Measurements from ENCODE around the gene RAP1GAP2. TPM values are rescaled to one million over a fixed set of nuclear protein-coding genes. Genes with fewer than 3 reads are reported as not detected.
"Not testable (repeated sequence)": the region's sequence is repeated elsewhere in the genome, so short reads cannot be mapped to it uniquely, and the experiment has no call there.

The RAP1GAP2 gene
- total and polyA plus RNA-seq, 9 donors: 1.2 to 3.5 (median 2.0) TPM

DNA sequence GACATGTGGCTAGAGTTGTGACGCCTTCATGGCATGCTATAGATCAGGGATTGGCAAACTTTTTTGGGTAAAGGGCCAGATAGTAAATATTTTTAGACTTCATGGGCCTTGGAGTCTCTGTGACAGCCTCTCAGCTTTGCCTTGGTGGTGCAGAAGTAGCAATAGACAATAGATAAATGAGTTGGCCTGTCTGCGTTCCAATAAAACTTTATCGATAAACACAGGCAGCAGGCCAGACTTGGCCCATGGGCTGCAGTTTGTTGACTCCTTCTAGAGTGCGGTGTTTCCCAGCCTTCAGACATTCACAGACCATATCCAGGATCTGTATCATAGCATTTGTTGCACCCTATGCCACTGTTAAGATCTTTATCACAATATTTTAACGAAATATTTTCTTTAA, 190.7 kb downstream of the RAP1GAP2 start:
- Histone ChIP-seq H3K4me1 (ENCODE audit: control insufficient read depth, insufficient read depth, low read length) (peaks cover 11% of the 10 kb centered on the region), H3K4me3 (ENCODE audit: low read length) (no peak overlapping the region), H3K27me3 (ENCODE audit: control insufficient read depth, insufficient read depth, low read length) (no peaks in the 10 kb centered on the region), H3K36me3 (ENCODE audit: control insufficient read depth, insufficient read depth, low read length) (no peaks in the 10 kb centered on the region), H3K27ac (ENCODE audit: low read length) (no peak overlapping the region), H3K9me3 (replicated peaks; ENCODE audit: control insufficient read depth, low read depth, low read length) (no peaks in the 10 kb centered on the region)
- WGBS (ENCODE audit: insufficient coverage): 100% methylated on average over 3 of the region's 5 CpGs
- DNase-seq: no peak

DNA sequence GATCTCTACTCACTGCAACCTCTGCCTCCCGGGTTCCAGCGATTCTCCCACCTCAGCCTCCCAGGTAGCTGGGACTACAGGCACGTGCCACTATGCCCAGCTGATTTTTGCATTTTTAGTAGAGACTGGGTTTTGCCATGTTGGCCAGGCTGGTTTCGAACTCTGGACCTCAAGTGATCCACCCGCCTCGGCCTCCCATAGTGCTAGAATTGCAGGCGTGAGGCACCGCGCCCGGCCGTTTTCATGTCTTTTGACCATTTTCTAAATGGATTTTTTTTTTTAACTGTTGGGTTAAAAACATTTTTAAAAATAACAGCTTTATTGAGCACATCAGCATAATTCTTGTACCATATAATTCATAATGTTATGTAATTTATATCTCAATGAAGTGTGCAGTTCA, 193.2 kb downstream of the RAP1GAP2 start:
- not testable (repeated sequence) for H3K36me3 ChIP-seq (ENCODE audit: control insufficient read depth, insufficient read depth, low read length); DNase-seq; H3K4me3 ChIP-seq (ENCODE audit: low read length); H3K4me1 ChIP-seq (ENCODE audit: control insufficient read depth, insufficient read depth, low read length); H3K27ac ChIP-seq (ENCODE audit: low read length); H3K27me3 ChIP-seq (ENCODE audit: control insufficient read depth, insufficient read depth, low read length); H3K9me3 ChIP-seq (replicated peaks; ENCODE audit: control insufficient read depth, low read depth, low read length)
- 86% methylated on average over 3 of the region's 11 CpGs for WGBS (ENCODE audit: insufficient coverage)

DNA sequence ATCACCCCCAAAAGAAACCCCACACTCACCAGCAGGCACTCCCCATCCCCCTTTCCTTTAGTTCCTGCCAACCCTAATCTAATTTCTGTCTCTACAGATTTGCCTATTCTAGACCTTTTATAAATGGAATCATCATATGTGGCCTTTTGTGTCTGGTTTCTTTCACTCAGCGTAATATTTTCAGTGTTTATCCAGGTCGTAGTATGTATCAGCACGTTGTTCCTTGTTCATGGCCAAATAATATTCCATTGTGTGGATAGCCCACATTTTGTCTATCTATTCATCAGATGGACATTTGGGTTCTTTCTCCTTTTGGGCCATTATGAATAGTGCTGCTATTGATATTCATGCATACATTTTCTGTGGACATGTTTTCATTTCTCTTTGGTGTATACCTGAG, 193.6 kb downstream of the RAP1GAP2 start:
- H3K9me3 ChIP-seq (replicated peaks; ENCODE audit: control insufficient read depth, low read depth, low read length): no peaks in the 10 kb centered on the region
- H3K27me3 ChIP-seq (ENCODE audit: control insufficient read depth, insufficient read depth, low read length): no peaks in the 10 kb centered on the region
- WGBS (ENCODE audit: insufficient coverage): no CpG with 5 or more reads among the region's 3 CpGs
- no peak overlapping the region for H3K4me3 ChIP-seq (ENCODE audit: low read length)
- no peak overlapping the region for H3K27ac ChIP-seq (ENCODE audit: low read length)
- H3K4me1 ChIP-seq (ENCODE audit: control insufficient read depth, insufficient read depth, low read length): no peaks in the 10 kb centered on the region
- DNase-seq: no peak
- no peaks in the 10 kb centered on the region for H3K36me3 ChIP-seq (ENCODE audit: control insufficient read depth, insufficient read depth, low read length)

DNA sequence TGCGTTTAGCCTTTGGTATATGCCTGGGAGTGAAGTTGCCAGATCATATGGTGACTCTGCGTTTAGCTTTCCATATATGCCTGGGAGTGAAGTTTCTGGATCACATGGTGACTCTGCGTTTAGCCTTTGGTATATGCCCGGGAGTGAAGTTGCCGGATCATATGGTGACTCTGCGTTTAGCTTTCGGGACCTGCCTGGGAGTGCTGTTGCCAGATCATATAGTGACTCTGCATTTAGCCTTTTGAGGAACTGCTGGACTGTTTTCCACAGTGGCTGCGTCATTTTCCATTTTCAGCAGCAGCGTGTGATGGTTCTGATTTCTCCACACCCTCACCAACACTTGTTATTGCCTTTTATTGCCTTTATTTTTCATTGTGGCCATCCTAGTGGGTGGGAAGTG, 194.2 kb downstream of the RAP1GAP2 start:
- Histone ChIP-seq H3K4me1 (ENCODE audit: control insufficient read depth, insufficient read depth, low read length) (peaks cover under 1% of the 10 kb centered on the region), H3K36me3 (ENCODE audit: control insufficient read depth, insufficient read depth, low read length) (no peaks in the 10 kb centered on the region), H3K9me3 (replicated peaks; ENCODE audit: control insufficient read depth, low read depth, low read length) (no peaks in the 10 kb centered on the region), H3K27ac (ENCODE audit: low read length) (no peak overlapping the region), H3K27me3 (ENCODE audit: control insufficient read depth, insufficient read depth, low read length) (no peaks in the 10 kb centered on the region), H3K4me3 (ENCODE audit: low read length) (no peak overlapping the region)
- WGBS (ENCODE audit: insufficient coverage): 87% methylated on average over 6 of the region's 9 CpGs
- peak; percentile 52 for DNase-seq

DNA sequence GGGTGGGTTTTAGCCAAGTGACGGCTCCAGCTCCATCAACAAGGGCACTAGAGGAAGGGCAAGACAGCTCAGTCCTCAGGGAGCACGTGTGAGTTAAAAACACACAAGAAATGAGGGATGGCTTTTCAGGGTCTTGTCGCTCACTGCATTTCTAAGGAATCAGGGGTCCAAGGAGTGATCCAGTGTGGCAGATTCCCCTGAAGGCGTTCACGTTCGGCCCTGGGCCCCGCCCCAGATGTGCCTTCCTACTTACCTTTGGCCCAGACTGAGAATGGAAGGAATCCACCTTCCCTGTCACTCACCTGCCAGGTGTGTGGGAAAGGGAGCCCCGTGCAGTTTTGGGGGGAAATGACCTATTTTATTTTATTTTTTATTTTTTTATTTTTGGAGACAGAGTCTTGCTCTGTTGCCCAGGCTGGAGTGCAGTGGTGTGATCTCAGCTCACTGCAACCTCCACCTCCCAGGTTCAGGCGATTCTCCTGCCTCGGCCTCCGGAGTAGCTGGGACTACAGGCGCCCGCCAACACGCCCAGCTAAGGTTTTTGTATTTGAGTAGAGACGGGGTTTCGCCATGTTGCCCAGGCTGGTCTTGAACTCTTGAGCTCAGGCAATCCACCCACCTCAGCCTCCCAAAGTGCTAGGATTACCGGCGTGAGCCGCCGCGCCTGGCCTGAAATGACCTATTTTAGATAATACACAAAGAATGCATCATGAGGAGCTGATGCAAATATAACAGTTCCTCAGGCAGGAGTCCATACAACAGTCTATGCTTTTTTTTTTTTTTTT, 195.3 kb downstream of the RAP1GAP2 start:
- H3K4me3 ChIP-seq (ENCODE audit: low read length); H3K27ac ChIP-seq (ENCODE audit: low read length); DNase-seq; H3K9me3 ChIP-seq (replicated peaks; ENCODE audit: control insufficient read depth, low read depth, low read length); H3K27me3 ChIP-seq (ENCODE audit: control insufficient read depth, insufficient read depth, low read length); H3K36me3 ChIP-seq (ENCODE audit: control insufficient read depth, insufficient read depth, low read length): not testable (repeated sequence)
- WGBS (ENCODE audit: insufficient coverage): 71% methylated on average over 3 of the region's 21 CpGs
- peaks cover 12% of the 10 kb centered on the region for H3K4me1 ChIP-seq (ENCODE audit: control insufficient read depth, insufficient read depth, low read length)

DNA sequence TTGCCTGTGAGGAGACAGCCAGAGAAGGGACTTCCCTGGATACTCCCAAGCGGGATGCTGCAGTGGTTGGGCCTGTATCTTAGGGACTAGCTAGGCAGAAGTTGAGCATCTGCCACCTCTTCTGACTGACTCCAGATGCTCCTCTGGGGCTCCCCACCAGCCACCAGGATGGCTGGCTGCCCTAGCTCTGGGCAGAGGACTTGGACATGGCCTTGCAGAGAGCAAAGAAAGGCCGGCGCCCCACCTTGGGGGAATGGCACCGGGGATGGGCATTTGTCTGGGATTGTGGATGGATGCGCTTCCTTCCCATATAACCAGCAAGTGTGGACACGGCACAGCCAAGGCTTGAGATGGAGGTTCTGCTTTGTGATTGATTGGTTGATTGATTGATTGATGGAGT, 198.2 kb downstream of the RAP1GAP2 start:
- 85% methylated on average over 4 of the region's 6 CpGs for WGBS (ENCODE audit: insufficient coverage)
- no peaks in the 10 kb centered on the region for H3K9me3 ChIP-seq (replicated peaks; ENCODE audit: control insufficient read depth, low read depth, low read length)
- DNase-seq: no peak
- H3K4me1 ChIP-seq (ENCODE audit: control insufficient read depth, insufficient read depth, low read length): peaks cover 16% of the 10 kb centered on the region
- no peak overlapping the region for H3K27ac ChIP-seq (ENCODE audit: low read length)
- no peaks in the 10 kb centered on the region for H3K27me3 ChIP-seq (ENCODE audit: control insufficient read depth, insufficient read depth, low read length)
- no peak overlapping the region for H3K4me3 ChIP-seq (ENCODE audit: low read length)
- no peaks in the 10 kb centered on the region for H3K36me3 ChIP-seq (ENCODE audit: control insufficient read depth, insufficient read depth, low read length)

DNA sequence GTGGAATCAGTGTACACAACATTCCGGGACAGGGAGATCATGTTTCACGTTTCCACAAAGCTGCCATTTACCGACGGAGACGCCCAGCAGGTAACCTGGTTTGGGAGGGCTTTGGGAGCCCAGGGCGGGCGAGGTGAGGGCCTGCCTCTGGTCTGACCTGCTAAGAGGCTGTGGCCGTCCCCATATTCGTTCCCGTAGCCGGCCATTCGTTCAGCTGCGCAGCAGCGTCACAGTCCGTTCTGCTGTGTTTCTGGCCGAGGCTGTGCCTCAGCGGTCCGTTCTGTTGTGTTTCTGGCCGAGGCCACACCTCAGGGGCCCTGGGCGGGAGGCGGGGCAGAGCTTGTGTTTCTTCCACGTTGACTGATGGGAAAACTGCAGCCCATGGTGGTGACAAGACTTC, 199.1 kb downstream of the RAP1GAP2 start:
- 41% methylated on average over 22 of the region's 22 CpGs for WGBS (ENCODE audit: insufficient coverage)
- no peak overlapping the region for H3K4me3 ChIP-seq (ENCODE audit: low read length)
- H3K36me3 ChIP-seq (ENCODE audit: control insufficient read depth, insufficient read depth, low read length): no peaks in the 10 kb centered on the region
- H3K27ac ChIP-seq (ENCODE audit: low read length): no peak overlapping the region
- no peak for DNase-seq
- H3K27me3 ChIP-seq (ENCODE audit: control insufficient read depth, insufficient read depth, low read length): no peaks in the 10 kb centered on the region
- H3K4me1 ChIP-seq (ENCODE audit: control insufficient read depth, insufficient read depth, low read length): peaks cover 16% of the 10 kb centered on the region
- H3K9me3 ChIP-seq (replicated peaks; ENCODE audit: control insufficient read depth, low read depth, low read length): no peaks in the 10 kb centered on the region

DNA sequence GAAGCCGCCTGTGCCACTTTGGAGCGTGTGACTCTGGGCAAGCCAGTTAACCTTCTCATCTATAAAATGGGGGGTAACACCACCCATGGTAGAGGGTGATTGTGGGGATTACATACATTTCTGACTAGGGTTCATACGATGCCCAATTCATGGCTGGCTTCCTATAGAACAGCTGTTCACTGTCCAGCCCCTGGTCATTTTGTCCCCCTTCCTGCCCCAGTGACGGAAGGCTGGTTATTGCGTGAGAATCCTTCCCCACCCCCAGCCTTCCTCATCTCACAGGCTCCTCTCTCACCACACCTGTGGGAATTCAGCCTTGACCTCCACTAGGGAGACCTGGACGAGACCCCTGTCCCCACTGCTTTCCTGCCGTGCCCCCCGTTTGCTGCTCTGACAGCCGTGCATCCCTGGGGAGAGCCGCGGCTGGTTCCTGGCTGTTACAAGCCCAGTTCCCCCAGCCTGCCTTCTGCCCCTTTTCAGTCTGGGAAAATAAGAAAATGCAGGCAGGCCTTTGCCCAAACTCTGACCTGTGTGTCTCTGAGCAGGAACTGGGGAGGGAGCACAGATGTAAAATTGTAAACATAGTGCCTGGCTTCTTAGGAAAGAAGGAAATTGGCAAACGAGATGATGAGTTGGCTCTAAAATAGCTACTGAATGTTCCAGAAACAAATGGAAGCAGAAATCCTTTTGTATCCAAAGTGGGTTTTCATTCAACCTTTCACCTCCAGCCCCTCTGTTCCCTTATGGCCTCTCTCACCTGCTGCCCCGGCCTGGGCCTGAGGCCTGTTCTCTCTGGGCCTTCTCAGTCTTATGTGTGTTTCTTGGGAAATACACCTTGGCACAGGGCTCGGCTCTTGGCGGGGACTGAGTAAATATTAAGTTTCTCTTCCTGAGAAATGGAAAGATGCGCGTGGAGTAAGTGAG, 199.9 kb downstream of the RAP1GAP2 start:
- H3K36me3 ChIP-seq (ENCODE audit: control insufficient read depth, insufficient read depth, low read length): no peaks in the 10 kb centered on the region

DNA sequence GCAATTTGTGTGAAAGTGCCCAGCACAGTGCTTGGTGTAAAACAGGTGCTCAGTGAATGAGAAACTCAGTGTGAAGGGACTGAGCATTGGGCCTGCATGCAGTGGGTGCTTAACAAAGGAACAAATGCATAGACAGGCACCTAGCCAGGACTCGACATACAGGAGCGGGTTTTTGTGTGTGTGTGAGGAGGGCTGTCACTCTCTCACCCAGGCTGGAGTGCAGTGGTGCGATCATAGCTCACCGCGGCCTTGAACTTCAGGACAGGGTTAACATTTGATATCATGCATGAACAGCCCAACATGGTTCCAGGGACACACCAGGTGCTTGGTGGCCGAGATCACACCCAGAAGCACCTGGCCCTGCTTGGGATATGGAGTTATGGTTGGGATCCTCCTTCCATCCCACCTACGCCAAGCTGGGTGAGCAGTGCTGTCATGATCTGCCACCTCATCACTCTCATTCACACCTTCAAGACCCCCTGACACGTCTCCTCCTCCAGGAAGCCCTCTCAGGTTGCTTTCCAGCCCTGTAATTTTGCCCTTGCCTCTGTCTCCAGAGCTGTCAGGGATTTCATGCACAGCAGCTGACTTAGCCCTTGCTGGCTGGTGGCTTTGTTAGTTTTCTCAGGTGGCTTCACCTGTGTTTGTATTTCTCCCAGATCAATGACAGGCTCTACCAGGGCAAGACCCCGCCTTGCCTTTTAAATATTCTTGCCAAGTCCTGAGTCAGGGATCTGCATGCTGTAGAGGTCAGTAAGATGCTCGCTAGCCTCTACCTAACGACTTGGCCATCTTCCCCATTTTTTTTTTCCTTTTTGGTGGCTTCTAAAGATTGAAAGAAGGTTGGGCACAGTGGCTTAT, 200.8 kb downstream of the RAP1GAP2 start:
- peak overlapping the region; percentile 35 for H3K27ac ChIP-seq (ENCODE audit: low read length)
- WGBS (ENCODE audit: insufficient coverage): 90% methylated on average over 6 of the region's 11 CpGs
- H3K36me3 ChIP-seq (ENCODE audit: control insufficient read depth, insufficient read depth, low read length): no peaks in the 10 kb centered on the region
- H3K4me3 ChIP-seq (ENCODE audit: low read length): no peak overlapping the region
- no peak for DNase-seq
- H3K27me3 ChIP-seq (ENCODE audit: control insufficient read depth, insufficient read depth, low read length): no peaks in the 10 kb centered on the region
- peaks cover 22% of the 10 kb centered on the region for H3K4me1 ChIP-seq (ENCODE audit: control insufficient read depth, insufficient read depth, low read length)
- no peaks in the 10 kb centered on the region for H3K9me3 ChIP-seq (replicated peaks; ENCODE audit: control insufficient read depth, low read depth, low read length)

More for the DNA sequence above, 199.9 kb downstream of the RAP1GAP2 start:
- peaks cover 16% of the 10 kb centered on the region for H3K4me1 ChIP-seq (ENCODE audit: control insufficient read depth, insufficient read depth, low read length)
- no peaks in the 10 kb centered on the region for H3K27me3 ChIP-seq (ENCODE audit: control insufficient read depth, insufficient read depth, low read length)
- no peak overlapping the region for H3K4me3 ChIP-seq (ENCODE audit: low read length)
- DNase-seq: peak; percentile 70
- peak overlapping the region; percentile 35 for H3K27ac ChIP-seq (ENCODE audit: low read length)
- H3K9me3 ChIP-seq (replicated peaks; ENCODE audit: control insufficient read depth, low read depth, low read length): no peaks in the 10 kb centered on the region
- WGBS (ENCODE audit: insufficient coverage): 38% methylated on average over 9 of the region's 17 CpGs

Measured in muscle of leg (tissue), 11 donors.